ENCODE data around the gene JADE3.
"Not testable (repeated sequence)": the region's sequence is repeated elsewhere in the genome, so short reads cannot be mapped to it uniquely, and the experiment has no call there.

The JADE3 gene

DNA sequence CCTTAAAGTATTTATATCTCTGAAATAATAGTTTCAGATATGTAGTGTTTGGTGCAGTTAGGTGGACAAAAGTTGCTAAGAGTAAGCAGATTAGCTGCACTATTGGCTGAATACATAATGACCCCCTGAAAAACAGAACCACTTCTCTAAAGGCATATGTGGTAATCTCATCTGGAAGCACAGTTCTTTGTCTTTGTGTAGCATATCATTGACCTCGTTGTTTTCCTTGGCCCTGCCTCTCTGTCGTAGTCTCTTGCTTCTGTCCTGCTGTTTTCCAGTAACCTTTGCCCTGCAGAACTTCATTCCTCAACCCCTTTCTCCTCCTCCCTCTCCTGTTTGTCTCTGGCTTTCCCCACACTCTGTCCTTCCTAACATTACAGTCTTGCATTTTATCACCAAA lies 41.4 kb downstream of the JADE3 start:
- DNase-seq (ENCODE audit: insufficient read length, low spot score) (no peak), FAIRE-seq (no peak)
- TF ChIP-seq, protein P1, sequence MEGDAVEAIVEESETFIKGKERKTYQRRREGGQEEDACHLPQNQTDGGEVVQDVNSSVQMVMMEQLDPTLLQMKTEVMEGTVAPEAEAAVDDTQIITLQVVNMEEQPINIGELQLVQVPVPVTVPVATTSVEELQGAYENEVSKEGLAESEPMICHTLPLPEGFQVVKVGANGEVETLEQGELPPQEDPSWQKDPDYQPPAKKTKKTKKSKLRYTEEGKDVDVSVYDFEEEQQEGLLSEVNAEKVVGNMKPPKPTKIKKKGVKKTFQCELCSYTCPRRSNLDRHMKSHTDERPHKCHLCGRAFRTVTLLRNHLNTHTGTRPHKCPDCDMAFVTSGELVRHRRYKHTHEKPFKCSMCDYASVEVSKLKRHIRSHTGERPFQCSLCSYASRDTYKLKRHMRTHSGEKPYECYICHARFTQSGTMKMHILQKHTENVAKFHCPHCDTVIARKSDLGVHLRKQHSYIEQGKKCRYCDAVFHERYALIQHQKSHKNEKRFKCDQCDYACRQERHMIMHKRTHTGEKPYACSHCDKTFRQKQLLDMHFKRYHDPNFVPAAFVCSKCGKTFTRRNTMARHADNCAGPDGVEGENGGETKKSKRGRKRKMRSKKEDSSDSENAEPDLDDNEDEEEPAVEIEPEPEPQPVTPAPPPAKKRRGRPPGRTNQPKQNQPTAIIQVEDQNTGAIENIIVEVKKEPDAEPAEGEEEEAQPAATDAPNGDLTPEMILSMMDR (IDR thresholded peaks at IDR 0.05; ENCODE audit: insufficient read depth, missing control alignments) = no peak

DNA sequence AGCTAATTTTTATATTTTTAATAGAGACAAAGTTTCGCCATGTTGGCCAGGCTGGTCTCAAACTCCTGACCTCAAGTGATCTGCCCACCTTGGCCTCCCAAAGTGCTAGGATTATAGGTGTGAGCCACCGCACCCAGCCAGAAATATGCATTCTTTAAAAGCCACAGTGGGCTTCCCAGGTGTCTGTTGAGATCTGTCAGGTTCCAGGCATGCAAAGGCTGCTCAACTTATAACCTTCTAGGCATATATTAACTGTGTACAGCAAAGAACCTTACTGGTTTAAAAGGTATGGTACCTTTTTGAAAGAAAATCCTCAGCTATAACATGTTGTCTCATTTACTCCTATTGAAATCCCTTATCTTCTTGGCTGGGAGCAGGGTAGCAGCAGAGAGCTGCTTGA lies 42.5 kb downstream of the JADE3 start:
- TF ChIP-seq, protein P1 (IDR thresholded peaks at IDR 0.05; ENCODE audit: insufficient read depth, missing control alignments) = no peak
- FAIRE-seq = no peak

DNA sequence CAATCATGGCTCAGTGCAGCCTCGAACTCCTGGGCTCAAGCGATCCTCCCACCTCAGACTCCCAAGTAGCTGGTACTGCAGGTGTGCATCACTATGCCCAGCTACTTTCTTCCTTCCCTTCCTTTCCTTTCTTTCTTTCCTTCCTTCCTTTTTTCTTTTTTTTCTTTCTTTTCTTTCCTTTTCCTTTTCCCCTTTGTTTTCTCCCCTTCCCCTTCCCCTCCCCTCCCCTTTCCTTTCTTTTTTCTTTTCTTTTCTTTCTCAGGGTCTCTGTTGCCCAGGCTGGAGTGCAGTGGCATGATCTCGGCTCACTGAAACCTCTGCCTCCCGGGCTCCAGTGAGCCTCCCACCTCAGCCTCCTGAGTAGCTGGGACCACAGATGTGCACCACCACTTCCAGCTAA lies 44.4 kb downstream of the JADE3 start:
- DNase-seq (ENCODE audit: insufficient read length, low spot score); FAIRE-seq: not testable (repeated sequence)

More for the DNA sequence above, 42.5 kb downstream of the JADE3 start:
- DNase-seq (ENCODE audit: insufficient read length, low spot score) = no peak

DNA sequence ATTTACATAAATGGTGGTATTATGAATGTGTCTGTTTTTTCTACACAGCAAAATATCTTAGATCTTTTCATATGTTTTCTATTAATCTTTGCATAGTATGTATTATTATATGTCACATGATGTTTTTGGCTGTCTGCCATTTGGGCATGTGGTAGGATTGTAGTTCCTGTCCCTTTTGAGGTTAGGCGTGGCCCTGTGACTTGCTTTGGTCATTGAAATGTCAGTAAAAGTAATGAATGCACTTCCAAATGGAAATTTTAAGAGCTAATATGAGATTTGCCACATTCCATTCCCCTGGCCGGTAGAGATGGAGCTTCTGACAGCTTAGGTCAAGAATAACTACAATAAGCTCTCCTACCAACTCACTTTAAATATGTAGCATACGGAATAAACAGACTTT lies 45.1 kb downstream of the JADE3 start:
- FAIRE-seq = no peak
- no peak for DNase-seq (ENCODE audit: insufficient read length, low spot score)

DNA sequence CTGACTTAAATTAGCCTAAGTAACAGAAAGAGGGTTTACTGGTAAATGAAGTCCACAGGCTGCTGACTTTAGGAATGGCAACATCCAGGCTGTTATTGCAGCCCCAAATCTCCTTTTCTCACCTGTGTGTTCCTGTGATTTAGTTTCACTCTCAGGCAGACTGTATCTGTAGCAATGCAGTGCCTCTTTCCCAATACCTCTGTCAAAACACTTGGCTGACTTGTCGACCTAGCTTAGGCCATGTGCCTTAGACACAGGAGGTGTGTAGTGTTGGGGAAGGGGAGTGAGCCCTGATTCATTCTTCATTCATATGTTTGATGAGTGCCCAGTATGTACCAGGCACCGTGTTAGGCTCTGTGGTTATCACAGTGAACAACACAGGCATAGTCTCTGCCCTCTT lies 46.9 kb downstream of the JADE3 start:
- TF ChIP-seq, protein P1 (IDR thresholded peaks at IDR 0.05; ENCODE audit: insufficient read depth, missing control alignments) = no peak
- no peak for FAIRE-seq
- no peak for DNase-seq (ENCODE audit: insufficient read length, low spot score)

More for the DNA sequence above, 45.1 kb downstream of the JADE3 start:
- TF ChIP-seq, protein P1 (IDR thresholded peaks at IDR 0.05; ENCODE audit: insufficient read depth, missing control alignments) = no peak

DNA sequence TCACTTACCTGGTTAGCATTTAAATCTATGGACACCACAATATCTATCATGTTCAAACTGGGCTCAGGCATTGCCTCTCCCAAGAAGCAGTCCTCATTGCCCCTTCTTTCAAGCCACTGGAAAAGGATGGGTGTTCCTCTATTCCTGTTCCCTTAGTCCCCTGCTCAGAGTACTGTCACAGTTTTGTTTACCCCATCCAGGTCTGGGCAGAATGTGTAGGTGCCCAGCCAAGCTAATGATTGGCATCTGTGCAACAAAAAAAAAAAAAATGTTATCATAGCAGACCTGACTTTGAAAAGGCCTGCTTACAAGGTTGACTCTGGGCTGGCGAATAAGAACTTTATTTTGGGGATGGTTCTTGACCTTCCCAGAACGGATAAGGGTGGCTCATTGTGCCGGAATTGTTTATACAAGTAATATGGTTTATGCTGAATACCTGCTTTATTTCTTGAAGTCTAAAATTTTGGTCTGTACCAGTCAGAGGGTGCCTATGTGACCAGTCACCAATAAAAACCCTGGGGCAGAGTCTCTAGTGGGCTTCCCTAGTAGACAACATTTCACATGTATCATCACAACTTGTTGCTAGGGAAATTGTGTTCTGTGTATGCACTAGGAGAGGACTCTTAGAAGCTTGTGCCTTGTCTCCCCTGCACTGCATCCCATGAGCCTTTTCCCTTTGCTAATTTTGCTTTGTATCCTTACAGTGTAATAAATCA lies 47.9 kb downstream of the JADE3 start:
- DNase-seq (ENCODE audit: insufficient read length, low spot score) = no peak
- no peak for FAIRE-seq
- TF ChIP-seq, protein P1 (IDR thresholded peaks at IDR 0.05; ENCODE audit: insufficient read depth, missing control alignments) = no peak

DNA sequence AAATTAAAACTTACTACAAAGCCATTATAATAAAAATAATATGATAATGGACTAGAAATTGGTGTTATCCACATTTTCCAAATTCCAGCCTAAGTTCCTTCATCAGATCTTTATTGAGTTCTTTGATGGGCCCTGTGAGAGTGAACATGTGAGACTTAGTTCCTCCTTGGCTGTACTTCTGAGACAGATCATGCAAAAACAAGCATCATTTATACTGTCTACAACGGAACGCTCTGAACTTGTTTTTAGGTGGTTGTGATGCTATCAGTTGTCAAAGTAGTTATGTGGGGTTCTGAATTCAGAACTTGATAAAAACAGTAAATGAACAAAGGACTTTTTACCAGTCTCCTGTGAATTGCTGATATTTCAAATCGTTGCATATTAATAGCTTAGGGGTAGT lies 48.9 kb downstream of the JADE3 start:
- TF ChIP-seq, protein P1 (IDR thresholded peaks at IDR 0.05; ENCODE audit: insufficient read depth, missing control alignments) = no peak
- FAIRE-seq = no peak

More for the DNA sequence above, 48.9 kb downstream of the JADE3 start:
- no peak for DNase-seq (ENCODE audit: insufficient read length, low spot score)
